Measurements from ENCODE around the gene CAMK1D.

DNA sequence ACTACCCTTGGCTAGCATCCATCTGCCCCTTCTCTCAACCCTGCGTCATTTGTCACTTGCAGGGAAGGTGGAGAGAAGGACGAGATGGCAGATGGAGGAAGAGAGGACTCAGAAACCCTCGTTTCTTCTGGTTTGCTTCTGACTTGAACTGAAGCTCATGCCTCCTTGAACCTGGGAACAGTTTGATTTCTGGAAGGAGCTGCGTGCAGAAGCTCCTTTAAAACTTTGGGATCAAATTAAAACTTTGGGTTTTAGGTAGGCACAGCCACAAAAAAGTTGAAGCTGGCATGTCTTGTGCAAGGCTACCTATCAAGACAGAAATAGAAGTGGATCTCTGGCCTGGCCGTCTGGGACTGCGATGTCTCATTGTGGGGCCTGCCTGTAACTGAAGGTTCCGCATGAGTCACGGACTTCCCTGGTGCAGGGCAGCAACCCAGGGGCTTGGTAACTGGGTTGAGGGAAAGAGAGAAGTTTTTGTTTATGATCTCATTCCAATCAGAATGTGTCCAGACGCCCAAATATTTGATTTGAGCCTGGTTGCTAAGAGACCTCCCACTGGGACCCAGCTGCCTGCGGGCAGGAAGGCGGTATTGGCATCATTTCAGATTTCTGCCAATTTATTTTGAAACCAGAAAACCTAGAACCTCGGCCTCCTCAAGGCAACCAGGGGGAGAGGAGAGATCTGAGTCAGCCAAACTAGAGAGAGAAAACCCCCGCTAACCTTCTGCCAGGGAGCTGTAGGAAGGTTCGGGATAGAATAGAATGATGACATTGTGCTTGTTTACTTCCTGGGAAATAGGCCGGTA is 15.8 kb upstream of the CAMK1D start:
- TF ChIP-seq, protein P1, sequence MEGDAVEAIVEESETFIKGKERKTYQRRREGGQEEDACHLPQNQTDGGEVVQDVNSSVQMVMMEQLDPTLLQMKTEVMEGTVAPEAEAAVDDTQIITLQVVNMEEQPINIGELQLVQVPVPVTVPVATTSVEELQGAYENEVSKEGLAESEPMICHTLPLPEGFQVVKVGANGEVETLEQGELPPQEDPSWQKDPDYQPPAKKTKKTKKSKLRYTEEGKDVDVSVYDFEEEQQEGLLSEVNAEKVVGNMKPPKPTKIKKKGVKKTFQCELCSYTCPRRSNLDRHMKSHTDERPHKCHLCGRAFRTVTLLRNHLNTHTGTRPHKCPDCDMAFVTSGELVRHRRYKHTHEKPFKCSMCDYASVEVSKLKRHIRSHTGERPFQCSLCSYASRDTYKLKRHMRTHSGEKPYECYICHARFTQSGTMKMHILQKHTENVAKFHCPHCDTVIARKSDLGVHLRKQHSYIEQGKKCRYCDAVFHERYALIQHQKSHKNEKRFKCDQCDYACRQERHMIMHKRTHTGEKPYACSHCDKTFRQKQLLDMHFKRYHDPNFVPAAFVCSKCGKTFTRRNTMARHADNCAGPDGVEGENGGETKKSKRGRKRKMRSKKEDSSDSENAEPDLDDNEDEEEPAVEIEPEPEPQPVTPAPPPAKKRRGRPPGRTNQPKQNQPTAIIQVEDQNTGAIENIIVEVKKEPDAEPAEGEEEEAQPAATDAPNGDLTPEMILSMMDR (conservative IDR thresholded peaks at IDR 0.05; ENCODE audit: low read length): no peak
- TF ChIP-seq EZH2phosphoT487 (IDR thresholded peaks at IDR 0.05; ENCODE audit: borderline replicate concordance, low read depth, low read length): no peak

All from OCI-LY7 (cell line).